H1 (cell line): ENCODE results near the gene SLC2A11. TPM values are rescaled to one million over a fixed set of nuclear protein-coding genes. Genes with fewer than 3 reads are reported as not detected.

Source experiments
- CTCF ChIA-PET: fragments of 300-600 bp; sonication (Branson Sonifier 250); formaldehyde crosslinking; loops from one replicate; lab custom pipeline; 2021; ENCODE audit not compliant: partially characterized antibody; lab: Charles Lee
- POLR2A ChIA-PET: fragments of 300-600 bp; sonication (Branson Sonifier 250); formaldehyde crosslinking; loops from one replicate; lab custom pipeline; 2021; ENCODE audit warnings: inconsistent platforms; ENCODE audit not compliant: partially characterized antibody; lab: Charles Lee
- DNase-seq, 2 experiments: peaks; one replicate each; pipeline versions ENCODE4 v3.0.0 to v3.0.0-alpha.2; 2010 to 2022; ENCODE audit warnings: low spot score in 2 of 2, low read depth in 1 of 2, mixed read lengths in 1 of 2
- FAIRE-seq: peaks from 2 replicates; lab custom pipeline; 2011; peaks lifted over from hg19 to GRCh38; lab: Jason Lieb, UNC
- H2AFZ ChIP-seq: 2 replicates; pipeline ENCODE4 v1.8.1; 2012; ENCODE audit warnings: low read length, inconsistent platforms
- H2AK5ac ChIP-seq: 2 replicates; pipeline ENCODE4 v1.6.1; 2013; ENCODE audit warnings: low read depth, low read length
- H2BK120ac ChIP-seq: replicated peaks from 2 replicates; pipeline ENCODE3; 2013; ENCODE audit warnings: low read depth, low read length, inconsistent platforms
- H2BK12ac ChIP-seq: 2 replicates; pipeline ENCODE4 v1.6.1; 2013; ENCODE audit warnings: low read depth, low read length
- H2BK15ac ChIP-seq: 2 replicates; pipeline ENCODE4 v1.6.1; 2013; ENCODE audit warnings: low read length
- H2BK20ac ChIP-seq: 2 replicates; pipeline ENCODE4 v1.6.1; 2013; ENCODE audit warnings: low read length
- H2BK5ac ChIP-seq: 2 replicates; pipeline ENCODE4 v1.6.1; 2013; ENCODE audit warnings: low read depth, low read length
- H3K14ac ChIP-seq: 2 replicates; pipeline ENCODE4 v1.6.1; 2013; ENCODE audit warnings: inconsistent platforms; ENCODE audit not compliant: insufficient read length
- H3K18ac ChIP-seq: 2 replicates; pipeline ENCODE4 v1.6.1; 2013; ENCODE audit warnings: low read length; ENCODE audit errors: extremely low read depth
- H3K23ac ChIP-seq: 2 replicates; pipeline ENCODE4 v1.6.1; 2013; ENCODE audit warnings: inconsistent platforms; ENCODE audit not compliant: insufficient read length
- H3K23me2 ChIP-seq: 2 replicates; pipeline ENCODE4 v1.6.1; 2013; ENCODE audit warnings: low read depth, low read length
- H3K27ac ChIP-seq: 2 replicates; pipeline ENCODE4 v1.6.1; 2011; ENCODE audit warnings: low read depth, low read length, inconsistent platforms
- H3K27me3 ChIP-seq, 4 experiments: replicated peaks in 1 of 4; 1 replicate in 1 of 4; 2 replicates in 3 of 4; pipeline versions ENCODE4 v1.6.1 to v1.8.1; 2011 to 2013; ENCODE audit warnings: low read length in 3 of 4, mild to moderate bottlenecking in 3 of 4, inconsistent platforms in 2 of 4, mixed read lengths in 2 of 4, moderate library complexity in 1 of 4; ENCODE audit not compliant: control insufficient read depth in 3 of 4, insufficient read depth in 3 of 4; ENCODE audit errors: extremely low read depth in 1 of 4
- H3K36me3 ChIP-seq, 4 experiments: 2 replicates each; pipeline versions ENCODE4 v1.6.1 to v1.8.1; 2011 to 2013; ENCODE audit warnings: mild to moderate bottlenecking in 4 of 4, low read length in 3 of 4, moderate library complexity in 2 of 4, control low read depth in 1 of 4, inconsistent platforms in 1 of 4; ENCODE audit not compliant: insufficient read depth in 4 of 4, control insufficient read depth in 2 of 4
- H3K4ac ChIP-seq: replicated peaks from 2 replicates; pipeline ENCODE3; 2013; ENCODE audit warnings: low read length, low read depth, mixed read lengths, inconsistent platforms; ENCODE audit not compliant: insufficient read length
- H3K4me1 ChIP-seq, 4 experiments: replicated peaks in 1 of 4; 1 replicate in 1 of 4; 2 replicates in 3 of 4; pipeline versions ENCODE4 v1.6.1 to v1.8.1; 2011 to 2013; ENCODE audit warnings: low read length in 3 of 4, inconsistent platforms in 2 of 4, mixed read lengths in 1 of 4; ENCODE audit not compliant: insufficient read depth in 4 of 4, control insufficient read depth in 3 of 4
- H3K4me2 ChIP-seq, 2 experiments: 2 replicates each; pipeline versions ENCODE4 v1.6.1 to v1.8.1; 2011 to 2013; ENCODE audit warnings: low read depth in 2 of 2, low read length in 2 of 2, control low read depth in 1 of 2, inconsistent platforms in 1 of 2, mild to moderate bottlenecking in 1 of 2; ENCODE audit not compliant: insufficient read depth in 1 of 2
- H3K4me3 ChIP-seq, 4 experiments: fragments of 200-600, 300-600 bp in 1 of 4; sonication (generic), shearing (Covaris generic), sonication (Bioruptor Twin) in 1 of 4; 2 replicates each; pipeline versions ENCODE4 v1.5.1 to v1.8.1; 2011 to 2016; ENCODE audit warnings: low read length in 4 of 4, low read depth in 3 of 4, control low read depth in 2 of 4, inconsistent platforms in 2 of 4, mild to moderate bottlenecking in 2 of 4, mixed read lengths in 1 of 4, moderate library complexity in 1 of 4; ENCODE audit not compliant: insufficient read depth in 2 of 4; ENCODE audit errors: extremely low read depth in 1 of 4
- H3K56ac ChIP-seq: replicated peaks from 2 replicates; pipeline ENCODE3; 2013; ENCODE audit warnings: low read depth, mild to moderate bottlenecking, mixed read lengths, low read length, inconsistent platforms; ENCODE audit not compliant: insufficient read length
- H3K79me1 ChIP-seq: 2 replicates; pipeline ENCODE4 v1.6.1; 2013; ENCODE audit warnings: low read depth, low read length, control low read depth
- H3K79me2 ChIP-seq, 2 experiments: 2 replicates each; pipeline versions ENCODE4 v1.6.1 to v1.8.1; 2012 to 2013; ENCODE audit warnings: low read length in 2 of 2, mild to moderate bottlenecking in 2 of 2, inconsistent platforms in 1 of 2; ENCODE audit not compliant: insufficient read depth in 2 of 2, control insufficient read depth in 1 of 2
- H3K9ac ChIP-seq, 4 experiments: replicated peaks in 1 of 4; 1 replicate in 1 of 4; 2 replicates in 3 of 4; pipeline versions ENCODE4 v1.6.1 to v1.8.1; 2011 to 2013; ENCODE audit warnings: low read depth in 3 of 4, low read length in 3 of 4, control low read depth in 2 of 4, mild to moderate bottlenecking in 2 of 4, moderate library complexity in 2 of 4, inconsistent platforms in 1 of 4; ENCODE audit errors: extremely low read depth in 1 of 4
- H3K9me3 ChIP-seq, 2 experiments: 2 replicates each; pipeline versions ENCODE4 v1.6.1 to v1.8.1; 2012 to 2013; ENCODE audit warnings: mild to moderate bottlenecking in 2 of 2, moderate library complexity in 2 of 2, control low read depth in 1 of 2, inconsistent platforms in 1 of 2, low read depth in 1 of 2, low read length in 1 of 2, mixed read lengths in 1 of 2; ENCODE audit not compliant: insufficient read depth in 2 of 2
- H4K20me1 ChIP-seq, 2 experiments: replicated peaks in 1 of 2; 2 replicates each; pipeline versions ENCODE3 to v1.8.1; 2011 to 2013; ENCODE audit warnings: inconsistent platforms in 2 of 2, low read length in 2 of 2, mild to moderate bottlenecking in 1 of 2; ENCODE audit not compliant: insufficient read depth in 2 of 2, control insufficient read depth in 1 of 2
- H4K5ac ChIP-seq: 2 replicates; pipeline ENCODE4 v1.6.1; 2013; ENCODE audit warnings: low read length, low read depth, mixed read lengths, inconsistent platforms; ENCODE audit not compliant: insufficient read length
- H4K8ac ChIP-seq: 2 replicates; pipeline ENCODE4 v1.8.0; 2013; ENCODE audit warnings: mild to moderate bottlenecking, moderate library complexity, low read length, inconsistent platforms; ENCODE audit not compliant: insufficient read depth; ENCODE audit errors: extremely low read depth
- H4K91ac ChIP-seq: replicated peaks from 2 replicates; pipeline ENCODE3; 2013; ENCODE audit warnings: low read length, mixed read lengths, inconsistent platforms; ENCODE audit not compliant: insufficient read length
- CBX5 ChIP-seq: fragments of 300-800, 300-1000 bp; sonication (generic); IDR thresholded peaks from 2 replicates; pipeline ENCODE4 v1.7.1; 2016; ENCODE audit warnings: antibody characterized with exemption, low read length, low read depth
- CBX8 ChIP-seq: fragments of 300-800, 300-1000 bp; sonication (generic); IDR thresholded peaks from 2 replicates; pipeline ENCODE4 v1.7.1; 2016; ENCODE audit warnings: low read depth, low read length, borderline replicate concordance
- CHD2 ChIP-seq: IDR thresholded peaks from 2 replicates; pipeline ENCODE4 v1.6.1; 2012; ENCODE audit warnings: low read length, improper control_type of control experiment
- E2F6 ChIP-seq: IDR thresholded peaks from 2 replicates; pipeline ENCODE4 v1.6.1; 2012; ENCODE audit warnings: inconsistent platforms
- KDM5A ChIP-seq: fragments of 200-600 bp; IDR thresholded peaks from 2 replicates; pipeline ENCODE4 v1.7.1; 2012; ENCODE audit warnings: mild to moderate bottlenecking, low read length, inconsistent platforms, mixed read lengths
- NRF1 ChIP-seq: IDR thresholded peaks from 2 replicates; pipeline ENCODE4 v1.6.1; 2011; ENCODE audit warnings: mild to moderate bottlenecking, low read depth, low read length, improper control_type of control experiment
- POLR2AphosphoS5 ChIP-seq: IDR thresholded peaks from 2 replicates; pipeline ENCODE4 v1.6.1; 2011; ENCODE audit warnings: low read depth, low read length
- SAP30 ChIP-seq: fragments of 300-600 bp; sonication (generic); IDR thresholded peaks from 2 replicates; pipeline ENCODE4 v1.7.1; 2012; ENCODE audit warnings: low read length, moderate library complexity, mild to moderate bottlenecking, inconsistent platforms; ENCODE audit not compliant: insufficient read depth, insufficient replicate concordance
- TAF1 ChIP-seq: IDR thresholded peaks from 2 replicates; pipeline ENCODE4 v1.6.1; 2011; ENCODE audit warnings: mild to moderate bottlenecking, low read depth, low read length
- TAF7 ChIP-seq: optimal IDR thresholded peaks from 2 replicates; pipeline ENCODE3; 2011; ENCODE audit warnings: low read depth, mild to moderate bottlenecking, inconsistent platforms, low read length, moderate library complexity, borderline replicate concordance
- WGBS, 2 experiments: shearing (Covaris generic) in 1 of 2; methylation state at CpG; one replicate each; pipeline versions ENCODE4 v1.1.6 to v1.1.7; 2013 to 2015; ENCODE audit warnings: low lambda C conversion rate in 2 of 2, mixed read lengths in 2 of 2, inconsistent platforms in 1 of 2, low coverage in 1 of 2, missing lambda C conversion rate in 1 of 2; ENCODE audit not compliant: insufficient replicate concordance in 2 of 2, insufficient coverage in 1 of 2, insufficient read length in 1 of 2; ENCODE audit errors: extremely low coverage in 1 of 2, missing lambda C conversion rate in 1 of 2; 5-methylcytosine and 5-hydroxymethylcytosine counted together
- polyA plus RNA-seq, 7 experiments: library from polyadenylated mRNA; depleted of rRNA in 3 of 7; stranded (reverse) in 5 of 7; unstranded in 2 of 7; fragments of >200 nt in 5 of 7; fragments of 200-250 nt in 2 of 7; gene quantifications; 1 replicate in 5 of 7; 2 replicates in 1 of 7; 4 replicates in 1 of 7; pipeline versions ENCODE4 v1.2.1 to v1.2.3, GENCODE V29; 2011 to 2013; ENCODE audit warnings: missing spikeins in 2 of 7, mixed read lengths in 2 of 7
- total RNA-seq: library from RNA; stranded (reverse); fragmentation: NEBNext Ultra II Directional; extraction: Animal tissue kit (Norgen Biotek cat#: 25700); gene quantifications from 2 replicates; pipeline ENCODE4 v1.2.1, GENCODE V29; 2021

Gene SLC2A11
- total and polyA plus RNA-seq, 2 of the 8 experiments (the other 6 are each of a cell fraction or from before 2014, with no cell fraction given): 10.7 to 12.5 TPM

GRCh38 chr22:23894710-23895598 is 37.3 kb downstream of the SLC2A11 start:
- Histone ChIP-seq H3K36me3 (peaks cover 14 to 20% (median 18%) of the 10 kb centered on the region in 4 experiments), H3K9ac (peak overlapping the region; percentile 51 to 95 (median 90)), H2BK120ac (no peak overlapping the region), H2AK5ac (no peak overlapping the region), H2BK12ac (no peak overlapping the region), H3K23ac (no peak overlapping the region), H4K20me1 (peaks cover 5 to 11% of the 10 kb centered on the region in 2 experiments), H2BK5ac (peak overlapping the region; percentile 97), H3K79me2 (peaks cover 0 to 7% of the 10 kb centered on the region in 2 experiments; a peak in 1 of 4 replicates), H3K4ac (peak overlapping the region; percentile 91), H3K4me1 (peaks cover 9 to 34% (median 15%) of the 10 kb centered on the region in 4 experiments), H4K8ac (peak overlapping the region; percentile 97), H2BK15ac (no peak overlapping the region), H3K18ac (peak overlapping the region; percentile 99), H4K91ac (peak overlapping the region; percentile 90), H3K27me3 (peaks cover 0 to 3% (median 1%) of the 10 kb centered on the region in 4 experiments; a peak in 2 of 7 replicates), H3K4me2 (peak overlapping the region; percentile 58 to 86), H3K23me2 (peaks cover 6% of the 10 kb centered on the region), H4K5ac (peak overlapping the region; percentile 93), H3K27ac (peak overlapping the region; percentile 94), H2BK20ac (no peak overlapping the region), H3K9me3 (peaks cover 7 to 9% of the 10 kb centered on the region in 2 experiments; a peak in 2 of 4 replicates), H3K79me1 (no peaks in the 10 kb centered on the region; the same call in none of the 2 replicates), H3K4me3 (peak overlapping the region; percentile 72 to 91 (median 81)), H3K14ac (no peak overlapping the region), H2AFZ (no peak overlapping the region), H3K56ac (peak overlapping the region; percentile 94)
- peak in 1 of 2 experiments; percentile 83 for DNase-seq
- FAIRE-seq: no peak
- ChIA-PET CTCF (interaction anchor here (0.6 to 3.1 kb wide), 15 partner anchors 9 to 142 kb away, joined by 3 to 19 read pairs (median 4); partner anchors contain the start of gene SLC2A11), POLR2A (interaction anchor here (0.7 to 3.0 kb wide), 22 partner anchors 9 to 351 kb away, joined by 3 to 31 read pairs (median 5); partner anchors contain the start of genes SLC2A11 and SUSD2)
- WGBS, 2 experiments: 2% methylated on average over 50 of the region's 79 CpGs; no CpG with 5 or more reads in 1 of the 2 experiments
- TF ChIP-seq TAF7 (no peak), CBX5 (no peak), SAP30 (no peak), POLR2AphosphoS5 (peak; percentile 36), KDM5A (no peak), E2F6 (no peak; the same call in none of the 2 replicates), NRF1 (peak; percentile 56), CHD2 (0 out of 2 replicates have a peak, but pooled peaks have one; percentile 8), CBX8 (no peak), TAF1 (peak; percentile 67)
